WTC11 (cell line): ENCODE measurements around the gene PROP1. TPM values are rescaled to one million over a fixed set of nuclear protein-coding genes. Genes with fewer than 3 reads are reported as not detected.

Source experiments
- ATAC-seq: fragments of 200-7000 bp; cut with Tn5 transposase; 2 replicates; pipeline ENCODE4 v1.10.0; 2021; ENCODE audit warnings: mild to moderate bottlenecking, moderate library complexity
- CTCF ChIA-PET: fragments of 300-600 bp; sonication (Branson Sonifier 250); formaldehyde crosslinking; loops from one replicate; lab custom pipeline; 2021; ENCODE audit warnings: antibody characterized with exemption; lab: Charles Lee
- POLR2A ChIA-PET: fragments of 350-600 bp; sonication (Branson Sonifier 250); formaldehyde crosslinking; loops from one replicate; lab custom pipeline; 2021; ENCODE audit warnings: antibody characterized with exemption; lab: Charles Lee
- DNase-seq: peaks from one replicate; pipeline ENCODE4 v3.0.0; 2021; ENCODE audit warnings: low spot score
- H3K27ac Mint-ChIP-seq: 2 replicates; pipeline ENCODE4 v1.8.0; 2021; ENCODE audit warnings: mixed read lengths
- H3K27me3 Mint-ChIP-seq: 2 replicates; pipeline ENCODE4 v1.8.0; 2021; ENCODE audit warnings: low read depth, mild to moderate bottlenecking, moderate library complexity, mixed read lengths
- H3K36me3 Mint-ChIP-seq: 2 replicates; pipeline ENCODE4 v1.8.0; 2021; ENCODE audit warnings: mixed read lengths
- H3K4me1 Mint-ChIP-seq: 2 replicates; pipeline ENCODE4 v1.8.0; 2022; ENCODE audit warnings: mixed read lengths
- H3K4me3 Mint-ChIP-seq: 2 replicates; pipeline ENCODE4 v1.8.0; 2021; ENCODE audit warnings: mild to moderate bottlenecking, moderate library complexity, mixed read lengths
- H3K9me3 Mint-ChIP-seq: 2 replicates; pipeline ENCODE4 v1.8.0; 2021; ENCODE audit warnings: mixed read lengths
- ETV6 ChIP-seq: sonication (generic); formaldehyde crosslinking; IDR thresholded peaks from 2 replicates; pipeline ENCODE4 v1.8.1; 2022; ENCODE audit warnings: mild to moderate bottlenecking, missing genetic modification reagents
- GABPB1 ChIP-seq: sonication (generic); formaldehyde crosslinking; IDR thresholded peaks from 2 replicates; pipeline ENCODE4 v1.8.1; 2023; ENCODE audit warnings: mild to moderate bottlenecking, missing genetic modification reagents
- GRHL2 ChIP-seq: fragments of 250-450 bp; sonication (Bioruptor Pico); IDR thresholded peaks from 2 replicates; pipeline ENCODE4 v1.8.0; 2022; ENCODE audit warnings: mild to moderate bottlenecking, moderate library complexity; ENCODE audit not compliant: insufficient replicate concordance, severe bottlenecking
- HMGA2 ChIP-seq: fragments of 250-450 bp; sonication (Bioruptor Pico); IDR thresholded peaks from 2 replicates; pipeline ENCODE4 v1.4.0; 2021; ENCODE audit warnings: mild to moderate bottlenecking, moderate library complexity
- IRF2 ChIP-seq: sonication (generic); formaldehyde crosslinking; IDR thresholded peaks from 2 replicates; pipeline ENCODE4 v1.8.0; 2022; ENCODE audit warnings: low read depth, missing genetic modification reagents, borderline replicate concordance
- MXD4 ChIP-seq: fragments of 250-450 bp; sonication (Bioruptor Pico); IDR thresholded peaks from 2 replicates; pipeline ENCODE4 v1.8.0; 2021; ENCODE audit warnings: mild to moderate bottlenecking, moderate library complexity, borderline replicate concordance
- MYBL2 ChIP-seq: sonication (generic); formaldehyde crosslinking; IDR thresholded peaks from 2 replicates; pipeline ENCODE4 v1.8.1; 2023; ENCODE audit warnings: mild to moderate bottlenecking, moderate library complexity, missing genetic modification reagents
- NR2C2 ChIP-seq: sonication (generic); formaldehyde crosslinking; IDR thresholded peaks from 2 replicates; pipeline ENCODE4 v1.8.0; 2022; ENCODE audit warnings: mild to moderate bottlenecking, missing genetic modification reagents
- RELA ChIP-seq: sonication (generic); formaldehyde crosslinking; IDR thresholded peaks from 2 replicates; pipeline ENCODE4 v1.8.1; 2022; ENCODE audit warnings: missing genetic modification reagents, mild to moderate bottlenecking, borderline replicate concordance
- ZNF232 ChIP-seq: sonication (generic); formaldehyde crosslinking; IDR thresholded peaks from 2 replicates; pipeline ENCODE4 v1.8.0; 2022; ENCODE audit warnings: mild to moderate bottlenecking, missing genetic modification reagents
- total RNA-seq: library from RNA; stranded (reverse); gene quantifications from 3 replicates; pipeline ENCODE4 v1.2.3, GENCODE V29; 2021
- TF ChIP-seq, protein P1 (sequence below): fragments of 250-450 bp; sonication (Bioruptor Pico); IDR thresholded peaks from 2 replicates; pipeline ENCODE4 v1.8.0; 2021; ENCODE audit warnings: mild to moderate bottlenecking
- TF ChIP-seq, protein P2 (sequence below): sonication (generic); formaldehyde crosslinking; IDR thresholded peaks from 2 replicates; pipeline ENCODE4 v1.8.0; 2023; ENCODE audit warnings: mild to moderate bottlenecking, missing genetic modification reagents
- TF ChIP-seq, protein P3 (sequence below): sonication (generic); formaldehyde crosslinking; IDR thresholded peaks from 2 replicates; pipeline ENCODE4 v1.8.0; 2022; ENCODE audit warnings: mild to moderate bottlenecking, missing genetic modification reagents
- TF ChIP-seq, protein P4 (sequence below): sonication (generic); formaldehyde crosslinking; IDR thresholded peaks from 2 replicates; pipeline ENCODE4 v1.8.1; 2022; ENCODE audit warnings: mild to moderate bottlenecking, moderate library complexity, missing genetic modification reagents
- TF ChIP-seq, protein P5 (sequence below): sonication (generic); formaldehyde crosslinking; IDR thresholded peaks from 2 replicates; pipeline ENCODE4 v1.8.0; 2022; ENCODE audit warnings: mild to moderate bottlenecking, missing genetic modification reagents
- TF ChIP-seq, protein P6 (sequence below): sonication (generic); formaldehyde crosslinking; IDR thresholded peaks from 2 replicates; pipeline ENCODE4 v1.8.1; 2023; ENCODE audit warnings: mild to moderate bottlenecking, moderate library complexity, missing genetic modification reagents

PROP1 gene
- total RNA-seq, 1 experiment from 2014 or later, result not detected

DNA sequence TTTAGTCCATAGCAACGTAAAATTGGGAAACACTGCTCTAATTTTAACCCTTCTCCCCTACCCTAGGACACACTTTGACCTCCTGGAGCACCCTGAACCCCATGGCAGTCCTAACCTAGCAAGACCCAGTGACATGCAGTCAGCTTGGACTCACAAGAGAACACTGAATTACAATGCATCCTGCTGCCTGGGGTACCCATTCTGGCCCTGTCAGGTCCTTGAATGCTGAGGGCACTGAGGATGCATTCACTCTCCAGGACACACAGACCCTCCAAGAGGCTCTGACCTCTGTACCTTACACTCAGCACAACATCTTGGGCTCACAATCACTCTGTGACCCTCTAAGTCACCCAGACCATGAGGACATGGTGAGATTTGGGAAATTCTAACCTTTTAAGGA is 1.8 kb upstream of the PROP1 start:
- POLR2A ChIA-PET, result no interaction called here
- Mint-ChIP-seq H3K4me1 (peaks cover 13% of the 10 kb centered on the region), H3K27me3 (peaks cover 8% of the 10 kb centered on the region), H3K27ac (no peak overlapping the region), H3K4me3 (no peak overlapping the region), H3K9me3 (no peaks in the 10 kb centered on the region), H3K36me3 (no peaks in the 10 kb centered on the region)
- DNase-seq, result no peak
- CTCF ChIA-PET, result no interaction called here
- no peak for TF ChIP-seq IRF2 (CRISPR knock-in tag)
- TF ChIP-seq HMGA2, result no peak
- TF ChIP-seq MXD4, result no peak
- ATAC-seq, result no peak

DNA sequence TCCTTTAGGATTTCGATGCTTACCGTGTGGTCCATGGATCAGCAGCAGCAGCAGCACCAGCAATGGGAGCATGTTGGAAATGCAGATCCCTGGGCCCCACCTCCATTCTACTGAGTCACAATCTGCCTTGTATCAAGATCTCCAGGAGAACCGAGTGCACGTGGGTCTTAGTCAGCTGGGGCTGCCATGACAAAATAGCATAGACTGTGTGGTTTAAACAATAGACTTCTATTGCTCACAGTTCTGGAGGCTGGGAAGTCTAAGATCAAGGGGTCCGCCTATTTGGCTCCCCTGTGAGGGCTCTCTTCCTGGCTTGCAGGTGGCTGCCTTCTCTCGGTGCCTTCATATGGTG is 1.3 kb upstream of the PROP1 start:
- no peaks in the 10 kb centered on the region for H3K36me3 Mint-ChIP-seq
- peaks cover 7% of the 10 kb centered on the region for H3K27me3 Mint-ChIP-seq
- no peaks in the 10 kb centered on the region for H3K9me3 Mint-ChIP-seq
- no peak overlapping the region for H3K27ac Mint-ChIP-seq
- ChIA-PET CTCF (no interaction called here), POLR2A (interaction anchor here (0.6 kb wide), 1 partner anchor 104 kb away, joined by 10 read pairs; no protein-coding TSS in a partner anchor)
- TF ChIP-seq GRHL2 (no peak), HMGA2 (no peak), ZNF232 (CRISPR knock-in tag) (no peak), RELA (CRISPR knock-in tag) (no peak), MYBL2 (CRISPR knock-in tag) (no peak)
- TF ChIP-seq, protein P1, sequence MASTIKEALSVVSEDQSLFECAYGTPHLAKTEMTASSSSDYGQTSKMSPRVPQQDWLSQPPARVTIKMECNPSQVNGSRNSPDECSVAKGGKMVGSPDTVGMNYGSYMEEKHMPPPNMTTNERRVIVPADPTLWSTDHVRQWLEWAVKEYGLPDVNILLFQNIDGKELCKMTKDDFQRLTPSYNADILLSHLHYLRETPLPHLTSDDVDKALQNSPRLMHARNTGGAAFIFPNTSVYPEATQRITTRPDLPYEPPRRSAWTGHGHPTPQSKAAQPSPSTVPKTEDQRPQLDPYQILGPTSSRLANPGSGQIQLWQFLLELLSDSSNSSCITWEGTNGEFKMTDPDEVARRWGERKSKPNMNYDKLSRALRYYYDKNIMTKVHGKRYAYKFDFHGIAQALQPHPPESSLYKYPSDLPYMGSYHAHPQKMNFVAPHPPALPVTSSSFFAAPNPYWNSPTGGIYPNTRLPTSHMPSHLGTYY, result no peak
- TF ChIP-seq, protein P2, sequence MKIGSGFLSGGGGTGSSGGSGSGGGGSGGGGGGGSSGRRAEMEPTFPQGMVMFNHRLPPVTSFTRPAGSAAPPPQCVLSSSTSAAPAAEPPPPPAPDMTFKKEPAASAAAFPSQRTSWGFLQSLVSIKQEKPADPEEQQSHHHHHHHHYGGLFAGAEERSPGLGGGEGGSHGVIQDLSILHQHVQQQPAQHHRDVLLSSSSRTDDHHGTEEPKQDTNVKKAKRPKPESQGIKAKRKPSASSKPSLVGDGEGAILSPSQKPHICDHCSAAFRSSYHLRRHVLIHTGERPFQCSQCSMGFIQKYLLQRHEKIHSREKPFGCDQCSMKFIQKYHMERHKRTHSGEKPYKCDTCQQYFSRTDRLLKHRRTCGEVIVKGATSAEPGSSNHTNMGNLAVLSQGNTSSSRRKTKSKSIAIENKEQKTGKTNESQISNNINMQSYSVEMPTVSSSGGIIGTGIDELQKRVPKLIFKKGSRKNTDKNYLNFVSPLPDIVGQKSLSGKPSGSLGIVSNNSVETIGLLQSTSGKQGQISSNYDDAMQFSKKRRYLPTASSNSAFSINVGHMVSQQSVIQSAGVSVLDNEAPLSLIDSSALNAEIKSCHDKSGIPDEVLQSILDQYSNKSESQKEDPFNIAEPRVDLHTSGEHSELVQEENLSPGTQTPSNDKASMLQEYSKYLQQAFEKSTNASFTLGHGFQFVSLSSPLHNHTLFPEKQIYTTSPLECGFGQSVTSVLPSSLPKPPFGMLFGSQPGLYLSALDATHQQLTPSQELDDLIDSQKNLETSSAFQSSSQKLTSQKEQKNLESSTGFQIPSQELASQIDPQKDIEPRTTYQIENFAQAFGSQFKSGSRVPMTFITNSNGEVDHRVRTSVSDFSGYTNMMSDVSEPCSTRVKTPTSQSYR, result no peak
- TF ChIP-seq, protein P3, sequence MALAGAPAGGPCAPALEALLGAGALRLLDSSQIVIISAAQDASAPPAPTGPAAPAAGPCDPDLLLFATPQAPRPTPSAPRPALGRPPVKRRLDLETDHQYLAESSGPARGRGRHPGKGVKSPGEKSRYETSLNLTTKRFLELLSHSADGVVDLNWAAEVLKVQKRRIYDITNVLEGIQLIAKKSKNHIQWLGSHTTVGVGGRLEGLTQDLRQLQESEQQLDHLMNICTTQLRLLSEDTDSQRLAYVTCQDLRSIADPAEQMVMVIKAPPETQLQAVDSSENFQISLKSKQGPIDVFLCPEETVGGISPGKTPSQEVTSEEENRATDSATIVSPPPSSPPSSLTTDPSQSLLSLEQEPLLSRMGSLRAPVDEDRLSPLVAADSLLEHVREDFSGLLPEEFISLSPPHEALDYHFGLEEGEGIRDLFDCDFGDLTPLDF (CRISPR knock-in tag), result no peak
- TF ChIP-seq, protein P4, sequence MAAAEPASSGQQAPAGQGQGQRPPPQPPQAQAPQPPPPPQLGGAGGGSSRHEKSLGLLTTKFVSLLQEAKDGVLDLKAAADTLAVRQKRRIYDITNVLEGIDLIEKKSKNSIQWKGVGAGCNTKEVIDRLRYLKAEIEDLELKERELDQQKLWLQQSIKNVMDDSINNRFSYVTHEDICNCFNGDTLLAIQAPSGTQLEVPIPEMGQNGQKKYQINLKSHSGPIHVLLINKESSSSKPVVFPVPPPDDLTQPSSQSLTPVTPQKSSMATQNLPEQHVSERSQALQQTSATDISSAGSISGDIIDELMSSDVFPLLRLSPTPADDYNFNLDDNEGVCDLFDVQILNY (CRISPR knock-in tag), result no peak
- peaks cover 13% of the 10 kb centered on the region for H3K4me1 Mint-ChIP-seq
- DNase-seq (no peak), ATAC-seq (no peak)
- no peak overlapping the region for H3K4me3 Mint-ChIP-seq

DNA sequence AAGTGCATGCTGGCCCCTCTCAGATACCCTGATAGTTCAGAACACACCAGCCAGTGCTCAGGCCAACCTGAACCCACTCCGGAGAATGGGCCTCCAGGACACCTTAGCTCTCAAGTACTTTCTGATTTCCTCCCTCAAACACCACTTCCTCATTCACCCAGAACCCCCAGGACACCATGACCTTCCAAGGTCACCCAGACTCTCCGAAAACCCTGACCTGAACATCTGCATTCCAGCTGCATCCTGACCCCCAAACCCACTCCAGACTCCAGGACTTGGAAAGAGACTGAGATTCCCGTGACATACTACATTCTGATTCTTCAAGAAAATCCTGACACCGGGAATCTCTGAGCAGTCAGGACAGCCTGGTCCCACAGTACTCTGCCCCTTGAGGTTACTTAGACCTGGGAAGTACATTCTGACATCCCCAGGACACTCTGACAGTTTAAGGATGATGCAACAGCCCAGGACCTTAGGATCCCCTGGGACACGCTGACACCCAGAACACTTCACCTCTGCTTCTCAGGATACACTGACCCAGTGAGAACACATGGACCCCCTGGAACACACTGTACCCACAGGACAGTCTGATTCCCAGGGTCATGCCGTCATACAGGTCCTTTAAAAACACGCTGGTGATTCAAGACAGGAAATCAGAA is 747 bp upstream of the PROP1 start:
- Mint-ChIP-seq H3K27me3 (peaks cover 5% of the 10 kb centered on the region), H3K27ac (no peak overlapping the region), H3K36me3 (no peaks in the 10 kb centered on the region), H3K4me1 (peaks cover 13% of the 10 kb centered on the region), H3K4me3 (no peak overlapping the region), H3K9me3 (no peaks in the 10 kb centered on the region)
- ATAC-seq (peak; percentile 19; the same call in 1 of the 2 replicates), DNase-seq (no peak)
- TF ChIP-seq ETV6 (CRISPR knock-in tag) (no peak), NR2C2 (CRISPR knock-in tag) (no peak), GABPB1 (CRISPR knock-in tag) (no peak), RELA (CRISPR knock-in tag) (no peak)
- TF ChIP-seq, protein P5, sequence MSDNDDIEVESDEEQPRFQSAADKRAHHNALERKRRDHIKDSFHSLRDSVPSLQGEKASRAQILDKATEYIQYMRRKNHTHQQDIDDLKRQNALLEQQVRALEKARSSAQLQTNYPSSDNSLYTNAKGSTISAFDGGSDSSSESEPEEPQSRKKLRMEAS, result no peak
- TF ChIP-seq, protein P6, sequence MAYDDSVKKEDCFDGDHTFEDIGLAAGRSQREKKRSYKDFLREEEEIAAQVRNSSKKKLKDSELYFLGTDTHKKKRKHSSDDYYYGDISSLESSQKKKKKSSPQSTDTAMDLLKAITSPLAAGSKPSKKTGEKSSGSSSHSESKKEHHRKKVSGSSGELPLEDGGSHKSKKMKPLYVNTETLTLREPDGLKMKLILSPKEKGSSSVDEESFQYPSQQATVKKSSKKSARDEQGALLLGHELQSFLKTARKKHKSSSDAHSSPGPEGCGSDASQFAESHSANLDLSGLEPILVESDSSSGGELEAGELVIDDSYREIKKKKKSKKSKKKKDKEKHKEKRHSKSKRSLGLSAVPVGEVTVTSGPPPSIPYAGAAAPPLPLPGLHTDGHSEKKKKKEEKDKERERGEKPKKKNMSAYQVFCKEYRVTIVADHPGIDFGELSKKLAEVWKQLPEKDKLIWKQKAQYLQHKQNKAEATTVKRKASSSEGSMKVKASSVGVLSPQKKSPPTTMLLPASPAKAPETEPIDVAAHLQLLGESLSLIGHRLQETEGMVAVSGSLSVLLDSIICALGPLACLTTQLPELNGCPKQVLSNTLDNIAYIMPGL (CRISPR knock-in tag), result no peak
- CTCF ChIA-PET, result no interaction called here
- POLR2A ChIA-PET, result interaction anchor here (0.6 kb wide), 1 partner anchor 105 kb away, joined by 10 read pairs; no protein-coding TSS in a partner anchor
